RWPE1 (cell line): ENCODE data around the gene RAP1GAP.

Experiments used
- CTCF ChIA-PET: fragments of 350-600 bp; sonication (Branson Sonifier 250); formaldehyde crosslinking; extraction: SDS; loops from one replicate; lab custom pipeline; 2021; lab: Yijun Ruan, JAX
- POLR2A ChIA-PET: fragments of 400-600 bp; formaldehyde crosslinking; extraction: SDS; loops from one replicate; lab custom pipeline; 2020; ENCODE audit warnings: antibody characterized with exemption; ENCODE audit not compliant: low non-redundant PET; lab: Yijun Ruan, JAX
- DNase-seq: peaks from one replicate; pipeline ENCODE4 v3.0.0; 2012; ENCODE audit warnings: low spot score
- H3K27ac ChIP-seq: fragments of 450-650 bp; 2 replicates; pipeline ENCODE4 v1.5.1; 2017
- CTCF ChIP-seq: fragments of 450-650 bp; conservative IDR thresholded peaks from 2 replicates; pipeline ENCODE4 v1.5.1; 2017; ENCODE audit warnings: low read depth, mild to moderate bottlenecking

RAP1GAP gene

GRCh38 chr1:21610989-21611785 lies 58.0 kb downstream of the RAP1GAP start:
- no peak overlapping the region for H3K27ac ChIP-seq
- TF ChIP-seq CTCF = no peak
- POLR2A ChIA-PET = no interaction called here
- CTCF ChIA-PET = interaction anchor here (0.6 to 0.7 kb wide), 2 partner anchors 22 to 243 kb away, joined by 3 read pairs; no protein-coding TSS in a partner anchor
- DNase-seq = no peak

- no peak for DNase-seq
- ChIA-PET CTCF (no interaction called here), POLR2A (no interaction called here)
- H3K27ac ChIP-seq = no peak overlapping the region
- TF ChIP-seq CTCF = no peak
Observed at GRCh38 chr1:21610027-21610426, 59.1 kb downstream of the RAP1GAP start.

GRCh38 chr1:21608798-21609197 lies 60.4 kb downstream of the RAP1GAP start:
- no peak overlapping the region for H3K27ac ChIP-seq
- ChIA-PET CTCF (no interaction called here), POLR2A (no interaction called here)
- DNase-seq = no peak
- no peak for TF ChIP-seq CTCF

- TF ChIP-seq CTCF = no peak
- H3K27ac ChIP-seq = no peak overlapping the region
- peak; percentile 99 for DNase-seq
- CTCF ChIA-PET = no interaction called here
- POLR2A ChIA-PET = no interaction called here
Observed at GRCh38 chr1:21607549-21608529, 61.3 kb downstream of the RAP1GAP start.

GRCh38 chr1:21605964-21606705 lies 63.0 kb downstream of the RAP1GAP start:
- TF ChIP-seq CTCF = no peak
- CTCF ChIA-PET = interaction anchor here (0.6 kb wide), 1 partner anchor 19 kb away, joined by 3 read pairs; no protein-coding TSS in a partner anchor
- no peak for DNase-seq
- POLR2A ChIA-PET = no interaction called here
- H3K27ac ChIP-seq = no peak overlapping the region
